Activated CD4-positive, alpha-beta T cell treated with anti-CD3 and anti-CD28 coated beads, Interleukin-2, Interleukin-4, amounts not matched to agents 100 ng/mL and 50 ng/mL, durations not matched to agents 16 hours and 8 hours (primary cell): Measurements from ENCODE around the gene BNC2.

Source experiments
- DNase-seq: peaks from one replicate; pipeline ENCODE4 v3.0.0-alpha.2; 2020; ENCODE audit warnings: low spot score

BNC2 gene

DNA sequence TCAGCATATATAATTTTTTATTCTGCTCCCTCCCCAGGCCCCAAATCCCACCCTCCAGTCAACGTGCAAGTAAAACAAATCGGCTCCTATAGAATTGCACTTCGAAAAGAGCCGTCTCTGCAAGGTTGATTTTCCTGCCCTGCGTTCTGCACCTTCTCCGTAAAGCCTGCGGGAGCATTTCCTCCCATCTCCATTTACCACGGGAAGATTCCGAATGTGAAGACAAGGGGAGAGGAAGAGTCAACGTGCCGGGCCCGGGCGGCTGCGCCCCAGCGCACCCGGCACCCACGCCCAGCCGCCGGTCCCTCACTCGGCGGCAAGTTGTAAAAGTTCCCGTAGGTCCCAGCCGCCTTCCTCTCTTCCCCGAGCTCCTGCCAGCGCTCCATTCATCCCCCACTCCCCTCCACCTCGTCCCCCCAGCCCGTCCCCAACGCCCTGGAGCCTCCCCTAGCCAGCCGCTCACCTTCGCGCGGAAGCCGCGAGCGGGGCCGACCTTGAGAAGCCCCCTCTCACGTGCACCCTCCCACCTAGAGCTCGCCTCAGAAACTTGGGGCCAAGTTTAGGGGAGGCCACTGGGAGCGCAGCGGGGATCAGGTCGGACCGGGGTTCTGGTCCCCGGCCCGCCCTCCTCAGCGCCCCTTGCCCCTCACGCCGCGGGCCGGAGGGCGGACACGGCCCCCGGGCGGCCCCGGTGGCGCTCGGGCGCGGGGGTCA is 431 bp downstream of the BNC2 start:
- no peak for DNase-seq

DNA sequence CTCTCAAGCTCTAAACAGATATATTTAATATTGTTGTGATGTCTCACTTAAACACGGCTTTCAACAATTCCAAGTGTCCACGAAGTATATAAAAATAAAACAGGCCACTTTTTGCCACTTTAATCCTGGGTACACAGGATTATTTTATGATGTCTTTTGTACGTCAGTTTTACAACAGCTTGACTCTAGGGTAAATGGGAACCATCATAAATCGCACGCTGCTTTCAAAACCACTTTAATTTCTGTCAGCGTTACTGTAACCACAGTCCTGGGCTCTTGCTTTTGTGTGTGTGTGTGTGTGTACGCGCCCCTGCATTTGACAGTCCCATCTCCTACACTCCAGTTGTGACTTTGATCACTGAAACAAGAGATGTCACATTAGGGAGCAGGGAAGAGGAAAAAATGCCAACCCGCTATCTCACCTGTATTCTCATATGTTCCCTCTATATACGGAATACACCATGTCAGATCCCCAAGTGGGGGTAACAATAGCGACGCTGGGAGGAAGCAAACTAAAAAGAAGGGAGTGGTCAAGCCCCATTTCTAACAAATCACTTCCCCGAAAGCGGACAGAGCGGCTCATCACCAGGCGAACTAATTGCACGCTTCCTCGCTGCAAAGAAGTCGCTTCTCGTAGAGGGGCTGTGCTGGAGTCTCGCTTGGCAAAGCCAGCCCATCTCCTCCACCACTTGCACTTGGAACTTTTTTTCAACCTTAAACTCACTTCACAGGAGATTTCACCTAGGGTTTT is 1.2 kb downstream of the BNC2 start:
- DNase-seq: no peak

DNA sequence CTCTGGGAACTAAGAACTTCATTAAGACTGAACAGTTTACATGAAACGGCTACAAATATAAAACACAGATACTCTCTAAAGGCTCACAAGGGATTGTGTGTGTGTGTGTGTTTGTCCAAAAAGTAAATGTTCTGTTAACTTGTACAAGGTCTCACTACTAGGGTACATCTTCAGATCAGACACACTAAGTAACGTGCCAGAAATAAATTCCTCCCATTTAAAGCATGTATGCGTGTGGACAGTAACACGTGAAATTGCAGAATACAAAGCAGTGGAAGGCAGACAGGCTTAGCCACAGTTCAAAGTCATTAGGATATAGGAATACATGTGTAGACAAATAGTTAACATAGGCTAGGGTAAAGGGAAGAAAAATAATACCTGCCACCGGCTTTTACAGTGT is 1.8 kb downstream of the BNC2 start:
- no peak for DNase-seq

DNA sequence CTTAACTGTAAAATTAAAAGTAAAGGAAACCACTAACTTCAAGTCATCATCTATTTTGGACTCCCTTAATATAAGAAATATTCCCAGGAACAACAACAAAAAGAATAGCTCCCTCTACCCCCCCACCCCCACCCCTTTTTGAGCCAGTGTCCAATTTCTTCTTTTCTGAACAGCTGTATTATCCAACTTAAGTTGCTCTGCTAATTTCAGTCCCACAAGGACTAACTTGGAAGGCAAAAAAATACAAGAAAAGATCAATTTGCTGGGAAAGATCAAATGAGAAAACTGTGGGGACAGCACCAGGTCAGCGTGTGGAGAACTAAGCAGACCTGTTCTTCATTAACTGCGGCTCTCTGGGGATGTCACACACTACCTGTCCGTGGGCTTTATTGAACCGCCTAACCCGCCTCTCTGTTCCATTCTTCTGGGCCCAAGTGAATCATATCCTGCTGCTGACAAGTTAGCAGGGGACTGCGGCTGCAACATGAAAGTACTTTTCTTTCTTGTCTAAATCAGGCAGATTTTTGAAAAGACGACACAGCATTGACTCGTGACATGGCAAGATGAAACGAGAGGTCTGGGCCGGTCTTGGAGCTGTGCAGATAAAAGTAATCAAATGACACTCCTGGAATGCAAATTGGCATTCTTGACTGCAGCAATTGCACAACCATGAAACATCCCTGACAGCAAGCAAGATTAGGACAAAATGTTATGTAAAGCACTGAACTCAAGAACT is 2.7 kb downstream of the BNC2 start:
- no peak for DNase-seq

DNA sequence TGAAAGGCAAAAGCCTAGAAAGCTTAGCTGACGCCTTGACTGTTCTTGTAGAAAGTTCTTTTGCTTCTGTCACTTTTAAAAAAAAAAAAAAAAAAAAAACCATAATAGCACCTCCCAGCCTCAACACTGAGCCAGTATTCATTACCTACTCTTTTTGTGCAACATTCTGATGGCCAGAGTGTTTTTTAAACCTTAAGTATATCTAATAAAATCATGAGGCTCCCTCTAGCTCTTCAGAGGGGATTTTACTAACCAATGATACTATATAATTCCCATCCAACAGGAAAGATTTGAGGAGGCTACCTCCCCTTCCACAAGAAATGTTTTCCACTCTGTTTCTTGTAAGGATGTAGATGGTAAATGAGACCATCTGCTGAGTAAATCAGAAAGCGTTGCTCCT is 3.9 kb downstream of the BNC2 start:
- no peak for DNase-seq

DNA sequence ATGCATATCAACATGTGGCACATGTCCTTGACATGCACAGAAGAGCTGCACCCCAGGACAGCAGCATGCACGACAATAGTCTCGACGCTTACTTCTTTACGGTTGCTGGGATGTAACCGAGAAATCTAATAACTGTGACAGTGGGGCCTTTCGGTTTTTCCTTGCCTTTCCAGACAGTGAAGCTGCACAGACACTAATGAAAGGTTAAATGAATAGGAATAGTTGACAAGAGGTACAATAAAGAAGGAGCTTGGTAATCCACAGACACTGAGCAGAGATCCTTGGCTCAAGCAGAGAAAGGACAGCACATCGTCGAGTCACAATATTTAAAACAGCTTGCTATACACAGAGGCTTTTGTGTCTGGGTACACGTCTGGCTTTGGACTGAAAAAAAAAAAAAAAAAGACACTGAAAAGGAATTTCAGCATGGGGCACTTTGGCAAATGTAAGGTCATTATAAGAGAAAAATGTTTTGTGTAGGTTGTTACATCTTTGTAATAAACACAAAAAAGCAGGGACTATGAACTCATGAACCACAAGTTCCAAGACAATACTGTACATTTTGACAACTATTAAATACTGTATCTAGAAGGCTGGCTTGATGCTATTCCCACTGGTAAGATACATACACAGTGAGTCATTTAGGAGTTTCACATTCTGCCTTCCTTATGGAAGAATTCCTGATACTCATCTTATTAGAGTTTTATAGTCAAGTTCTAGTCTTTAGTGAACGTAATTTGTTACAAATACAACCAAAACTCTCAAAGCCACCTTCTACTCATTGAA is 5.6 kb downstream of the BNC2 start:
- no peak for DNase-seq

DNA sequence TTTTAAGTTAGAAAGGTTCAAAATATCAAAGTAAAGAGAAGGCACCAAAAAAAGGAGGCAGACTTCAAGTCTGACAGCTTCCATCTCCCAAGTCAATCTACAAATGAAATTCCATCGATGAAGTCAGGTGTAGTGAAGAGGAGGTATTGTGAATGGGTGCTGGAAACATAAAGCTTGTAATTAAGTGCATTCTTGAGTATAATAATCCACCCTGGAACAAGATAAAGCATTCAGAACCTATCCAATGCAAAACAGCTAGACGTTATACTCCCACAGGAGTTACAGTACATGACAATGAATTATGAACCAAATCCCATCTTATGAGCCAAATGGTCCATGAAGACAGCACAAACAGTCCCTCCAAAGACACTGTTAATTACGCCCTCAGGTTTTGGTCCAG is 22.3 kb downstream of the BNC2 start:
- DNase-seq: no peak

DNA sequence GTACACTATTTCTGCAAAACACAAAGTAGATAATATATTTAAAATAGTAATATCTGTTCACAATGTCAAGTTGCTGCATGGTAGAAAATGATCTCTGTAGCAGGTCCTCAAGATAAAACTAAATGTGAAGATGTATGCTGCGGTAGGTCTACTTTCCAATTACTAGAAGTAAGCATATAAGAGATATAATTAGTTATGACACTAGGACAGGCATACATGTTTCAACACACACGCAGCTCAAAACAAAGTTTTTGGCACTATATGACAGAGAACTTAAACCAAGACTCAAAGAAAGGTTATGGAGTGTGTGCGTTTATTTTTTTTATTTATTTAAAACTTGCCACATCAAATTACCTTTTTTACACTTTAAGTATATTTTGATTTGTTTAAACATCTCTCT is 23.5 kb downstream of the BNC2 start:
- no peak for DNase-seq

DNA sequence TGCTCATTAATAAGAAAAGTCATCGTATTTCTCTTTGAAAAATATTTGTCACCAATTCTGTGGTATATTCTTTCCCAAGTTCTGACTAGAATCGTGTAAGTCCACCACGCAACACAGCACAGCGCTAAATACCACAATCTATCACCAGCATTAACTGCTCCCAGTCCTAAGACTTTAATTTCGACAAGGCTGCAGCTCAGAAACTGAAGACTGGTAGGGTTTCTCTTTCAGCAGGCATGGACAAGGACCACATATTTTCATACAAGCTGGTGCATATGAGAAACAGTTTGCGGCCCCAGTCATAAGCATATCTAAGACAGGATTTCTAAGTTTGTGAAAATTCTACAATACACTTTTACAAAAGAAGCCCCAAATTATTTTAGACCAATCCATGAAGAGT is 24.1 kb downstream of the BNC2 start:
- no peak for DNase-seq

DNA sequence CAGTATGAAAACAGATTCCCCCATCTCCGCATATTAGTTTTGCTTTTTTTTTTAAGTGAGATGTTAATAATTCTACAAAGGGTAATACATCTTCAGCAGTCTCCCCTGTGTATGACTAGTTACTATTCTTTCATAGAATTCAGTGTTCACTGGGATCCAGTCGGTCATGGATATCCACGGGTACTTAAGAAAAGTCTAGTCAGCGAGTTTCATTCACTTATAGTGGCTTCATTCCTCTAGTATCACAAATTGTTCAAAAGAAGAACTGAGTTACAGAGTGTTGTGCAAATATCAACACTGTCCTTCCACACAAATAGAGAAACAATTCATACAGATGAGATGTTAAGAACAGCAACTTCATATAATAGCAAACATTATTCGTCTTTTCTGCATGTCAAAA is 35.7 kb downstream of the BNC2 start:
- no peak for DNase-seq

DNA sequence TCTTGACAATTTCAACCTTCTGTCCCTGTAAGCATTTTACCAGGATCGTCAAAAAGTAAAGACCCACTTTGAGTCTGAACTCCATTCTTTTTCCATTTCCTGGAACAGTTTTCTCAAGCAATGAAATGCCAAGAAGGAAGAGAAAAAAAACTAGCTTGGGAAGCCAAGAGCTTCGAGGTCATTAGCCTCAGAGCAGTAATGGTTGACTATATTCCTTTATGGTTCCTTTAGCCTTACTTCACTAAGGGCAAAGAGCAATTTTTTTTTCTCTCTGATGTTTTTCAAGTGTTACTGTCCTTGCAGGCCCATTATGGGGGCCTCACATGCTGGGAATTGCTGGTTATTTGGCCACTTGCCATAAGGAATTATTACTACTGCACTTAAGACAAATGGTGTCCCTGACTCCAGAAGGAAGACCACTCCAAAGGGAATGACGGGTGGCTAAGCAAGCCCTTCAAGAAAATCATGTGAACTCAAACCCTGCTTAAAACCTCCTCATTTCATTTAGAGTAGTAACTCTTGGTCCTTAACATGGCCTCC is 37.1 kb downstream of the BNC2 start:
- no peak for DNase-seq

DNA sequence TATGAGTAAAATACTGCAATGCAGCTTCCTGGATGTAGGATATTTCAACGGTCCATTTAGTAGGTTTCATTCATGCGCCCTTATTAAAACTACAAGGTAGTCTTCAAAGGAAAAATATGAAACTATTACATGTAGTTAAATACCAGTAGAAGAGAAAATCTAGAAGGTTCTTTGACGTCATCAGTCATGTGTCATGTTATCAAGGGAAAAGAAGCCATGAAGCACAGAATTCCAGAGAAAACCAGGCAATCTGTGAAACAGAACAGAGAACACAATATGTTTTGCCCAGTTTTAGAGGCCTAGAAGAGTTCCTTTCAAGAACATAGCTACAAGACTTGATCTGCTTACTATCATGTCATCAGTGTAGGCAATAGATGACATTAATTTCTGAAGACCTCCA is 38.4 kb downstream of the BNC2 start:
- DNase-seq: no peak

DNA sequence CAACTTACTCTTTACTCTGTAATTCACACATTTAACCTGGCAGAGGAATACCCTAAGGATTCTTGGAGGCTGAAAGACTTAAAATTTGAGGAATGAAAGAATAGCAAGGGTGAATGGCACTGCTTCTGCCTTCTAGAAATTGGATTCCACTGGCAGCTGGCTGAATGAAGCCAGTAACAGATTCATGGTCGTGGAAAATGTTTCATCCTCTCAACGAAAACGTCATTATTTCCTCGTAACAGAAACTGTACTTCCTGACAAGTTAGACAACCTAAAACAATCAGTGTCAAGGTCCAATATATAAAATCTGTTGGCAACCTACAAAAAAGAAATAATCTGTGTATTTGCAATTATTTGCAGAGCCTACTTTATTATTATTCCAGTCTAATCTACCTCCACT is 39.7 kb downstream of the BNC2 start:
- DNase-seq: no peak

DNA sequence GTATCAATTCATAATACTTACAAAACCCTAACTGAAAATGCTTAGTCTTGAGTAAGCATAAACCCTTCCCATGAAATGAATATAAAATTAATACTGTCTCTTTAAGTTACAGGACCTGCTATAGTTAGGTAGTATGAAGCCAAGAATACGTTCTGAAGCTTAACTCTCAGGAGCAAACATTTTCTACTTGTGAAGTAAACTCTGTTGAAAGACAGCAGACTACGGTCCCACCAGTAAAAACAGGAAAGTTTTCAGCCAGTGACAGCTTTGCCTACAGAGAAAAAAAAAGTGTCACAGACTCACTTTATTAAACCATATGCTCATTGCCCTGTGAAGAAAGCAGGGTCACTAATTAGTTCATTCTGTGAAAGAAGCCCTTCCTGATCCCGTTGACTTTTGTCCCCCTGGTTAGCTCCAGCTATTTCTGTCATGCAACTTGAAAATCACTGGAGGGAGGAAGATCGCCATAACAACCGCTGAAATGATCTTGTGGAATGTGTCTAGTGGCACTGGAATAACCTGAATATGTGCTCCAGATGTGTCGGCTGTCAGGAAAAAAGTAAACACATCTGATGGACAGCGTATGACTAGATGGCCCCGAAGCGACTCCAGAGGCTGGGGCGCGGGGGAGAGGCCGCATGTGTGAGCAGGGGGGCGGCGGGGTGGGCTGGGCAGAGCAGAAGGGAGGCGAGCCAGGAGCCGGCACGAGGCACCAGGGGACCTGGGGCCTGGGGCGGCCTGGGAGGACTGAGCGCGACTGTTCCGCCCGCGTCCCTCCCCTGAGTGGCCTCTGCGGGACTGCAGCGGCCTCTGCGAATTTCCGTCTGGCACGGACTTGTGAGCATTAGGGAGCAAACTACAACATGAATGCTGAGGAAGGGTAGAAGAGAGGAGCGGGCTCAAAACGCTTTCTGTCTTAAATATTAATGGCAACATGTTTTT is 41.9 kb downstream of the BNC2 start:
- no peak for DNase-seq

DNA sequence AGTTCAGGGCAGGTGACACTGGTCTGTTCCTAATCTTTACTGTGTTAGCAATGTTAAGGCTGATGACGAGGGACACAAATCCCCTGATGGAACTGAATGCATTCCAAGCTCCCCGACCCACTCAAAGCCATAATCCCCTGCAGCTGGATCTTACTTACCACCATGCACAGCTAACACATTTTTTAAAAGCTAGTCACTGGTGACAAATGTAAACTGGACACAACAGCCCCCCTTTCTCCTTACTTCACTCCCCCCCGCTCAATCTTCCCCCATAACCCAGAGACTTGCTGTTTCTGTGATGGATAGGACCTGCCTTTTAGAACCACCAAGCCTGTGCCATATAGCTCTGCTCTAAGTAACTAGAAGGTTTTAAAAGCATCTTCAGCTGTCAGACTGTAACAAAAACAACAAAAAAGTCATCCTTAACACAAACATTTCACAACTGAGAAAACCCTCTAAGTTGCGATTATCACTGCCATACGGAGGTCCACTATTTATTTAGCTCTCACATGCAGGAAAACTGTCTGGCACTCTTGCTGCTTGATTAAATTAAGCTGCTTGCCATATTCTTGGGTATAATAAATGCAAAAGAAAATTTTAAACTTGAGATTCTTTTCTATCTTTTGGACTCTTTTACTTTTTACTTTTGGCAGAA is 44.4 kb downstream of the BNC2 start:
- DNase-seq: no peak

DNA sequence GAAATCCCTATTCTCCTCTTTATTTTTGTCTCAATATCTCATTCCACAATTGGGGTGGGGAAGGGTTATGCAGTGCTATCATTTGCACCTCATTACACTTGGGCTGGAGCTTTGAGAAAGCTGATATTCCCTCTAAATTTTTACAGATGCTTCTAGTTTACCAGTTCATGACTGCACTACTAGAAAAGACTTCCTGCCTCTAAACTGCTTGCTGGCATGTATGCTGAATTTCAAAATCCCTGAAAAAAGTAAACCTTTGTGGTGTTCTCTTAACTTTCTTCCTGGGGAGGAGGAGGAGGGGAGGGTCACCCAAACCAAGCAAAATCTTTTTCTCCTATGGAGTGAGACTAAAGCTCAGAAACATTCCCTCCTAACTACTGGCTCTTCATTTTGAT is 45.1 kb downstream of the BNC2 start:
- no peak for DNase-seq

DNA sequence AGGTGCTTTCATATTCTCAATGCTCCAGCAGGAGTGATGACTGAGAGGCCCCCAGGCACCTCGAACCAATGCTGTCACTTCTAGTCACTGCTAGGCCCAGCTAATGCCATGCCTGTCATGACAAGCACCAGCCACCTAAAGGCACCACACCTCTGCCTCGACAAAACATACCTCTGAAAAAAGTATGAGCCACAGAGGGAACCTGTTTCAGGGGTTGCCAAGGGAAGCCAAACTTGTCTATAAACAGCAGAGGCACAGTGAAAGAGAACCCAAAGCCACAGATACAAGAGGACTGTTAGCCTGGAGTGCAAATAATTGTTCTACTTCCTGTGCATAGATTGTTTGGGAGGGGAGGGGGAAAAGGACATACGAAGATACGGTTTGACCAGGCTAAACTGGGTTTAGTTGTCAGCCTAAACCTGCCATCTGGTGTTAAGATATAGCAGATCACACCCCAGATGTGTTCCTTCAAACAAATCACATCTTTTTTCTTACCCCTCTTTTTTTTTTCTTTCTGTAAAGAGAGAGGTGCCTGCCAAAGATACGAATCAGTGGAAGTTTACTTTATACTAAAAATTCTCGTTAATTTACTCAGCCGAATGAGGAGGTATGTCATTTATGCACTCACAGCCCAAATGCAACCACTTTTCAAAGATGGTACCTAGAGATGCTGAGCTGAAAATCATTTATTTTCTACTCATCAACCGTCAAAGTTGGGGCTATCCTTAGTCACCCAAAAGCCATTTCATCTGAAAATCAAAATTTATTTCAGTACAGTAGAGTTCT is 45.7 kb downstream of the BNC2 start:
- DNase-seq: no peak

DNA sequence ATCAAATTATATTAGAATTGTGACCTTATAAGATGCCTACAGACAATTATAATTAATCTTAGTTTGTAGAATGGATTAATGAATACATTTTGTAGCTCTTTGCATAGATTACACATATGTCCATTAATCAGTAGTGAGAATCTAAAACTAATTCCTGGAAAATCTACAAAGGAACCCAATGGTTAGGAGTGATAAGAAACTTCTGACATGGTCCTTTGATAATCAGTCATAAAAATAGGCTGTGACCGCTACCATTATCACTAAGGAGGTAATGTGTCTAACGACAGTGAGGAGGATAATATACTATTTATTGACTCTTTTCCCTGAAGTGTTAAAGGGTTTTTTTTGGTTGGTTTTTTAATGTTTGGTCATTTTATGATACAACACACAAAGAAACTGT is 46.6 kb downstream of the BNC2 start:
- no peak for DNase-seq

DNA sequence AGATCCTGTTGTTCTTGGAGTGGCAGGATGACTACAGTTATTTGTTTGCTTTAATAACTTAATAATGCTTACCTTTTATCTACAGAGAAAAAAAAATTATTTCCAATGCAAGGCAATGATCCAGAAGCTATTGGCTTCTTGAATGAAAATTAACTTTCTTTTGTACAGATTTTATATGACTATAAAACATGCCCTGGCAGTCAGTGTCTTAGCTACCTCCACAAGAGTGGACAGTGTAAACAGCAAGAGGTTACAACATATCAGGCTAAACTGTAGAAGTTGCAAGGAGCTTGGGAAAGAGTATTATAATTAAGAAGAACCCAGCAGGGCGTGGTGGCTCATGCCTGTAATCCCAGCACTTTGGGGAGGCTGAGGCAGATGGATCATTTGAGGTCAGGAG is 49.1 kb downstream of the BNC2 start:
- no peak for DNase-seq

DNA sequence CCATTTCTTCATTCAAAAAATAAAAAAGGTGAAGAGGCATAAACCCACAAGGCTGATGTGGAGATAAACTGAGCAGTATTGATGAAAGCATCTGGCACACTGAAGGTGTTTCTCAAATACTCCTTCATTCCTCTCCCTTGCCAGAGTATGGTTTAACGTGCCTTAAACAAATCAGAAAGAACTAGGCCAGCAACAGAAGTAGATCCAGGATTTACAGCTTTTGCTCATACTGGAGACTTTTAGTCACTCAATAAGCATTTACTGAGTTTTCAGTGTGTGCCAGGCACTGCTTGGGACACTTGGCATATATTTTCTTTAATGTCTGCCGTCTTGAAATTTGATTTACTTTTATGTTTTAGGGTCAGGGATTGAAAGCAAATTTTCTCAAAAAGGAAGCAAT is 53.0 kb downstream of the BNC2 start:
- DNase-seq: no peak
